ENCODE results near the gene TIMELESS.
A peak's percentile ranks its signal among the peaks of the same experiment; 100 is the strongest.

GRCh38 chr12:56468216-56469006 lies 19.2 kb upstream of the TIMELESS start, which contains the start of gene SPRYD4:
- TF ChIP-seq, protein P1, sequence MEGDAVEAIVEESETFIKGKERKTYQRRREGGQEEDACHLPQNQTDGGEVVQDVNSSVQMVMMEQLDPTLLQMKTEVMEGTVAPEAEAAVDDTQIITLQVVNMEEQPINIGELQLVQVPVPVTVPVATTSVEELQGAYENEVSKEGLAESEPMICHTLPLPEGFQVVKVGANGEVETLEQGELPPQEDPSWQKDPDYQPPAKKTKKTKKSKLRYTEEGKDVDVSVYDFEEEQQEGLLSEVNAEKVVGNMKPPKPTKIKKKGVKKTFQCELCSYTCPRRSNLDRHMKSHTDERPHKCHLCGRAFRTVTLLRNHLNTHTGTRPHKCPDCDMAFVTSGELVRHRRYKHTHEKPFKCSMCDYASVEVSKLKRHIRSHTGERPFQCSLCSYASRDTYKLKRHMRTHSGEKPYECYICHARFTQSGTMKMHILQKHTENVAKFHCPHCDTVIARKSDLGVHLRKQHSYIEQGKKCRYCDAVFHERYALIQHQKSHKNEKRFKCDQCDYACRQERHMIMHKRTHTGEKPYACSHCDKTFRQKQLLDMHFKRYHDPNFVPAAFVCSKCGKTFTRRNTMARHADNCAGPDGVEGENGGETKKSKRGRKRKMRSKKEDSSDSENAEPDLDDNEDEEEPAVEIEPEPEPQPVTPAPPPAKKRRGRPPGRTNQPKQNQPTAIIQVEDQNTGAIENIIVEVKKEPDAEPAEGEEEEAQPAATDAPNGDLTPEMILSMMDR (optimal IDR thresholded peaks at IDR 0.05 in 1 of 3, IDR thresholded peaks at IDR 0.05 in 1 of 3, conservative IDR thresholded peaks at IDR 0.05 in 1 of 3; ENCODE audit: extremely low read depth in 1 of 3, insufficient read depth in 2 of 3, low read length in 3 of 3) = peak; percentile 14 to 82 (median 21)
- no peak for TF ChIP-seq EZH2 (IDR thresholded peaks at IDR 0.05; ENCODE audit: low read length)
